NCI-H526 (cell line): ENCODE measurements around the gene EFHD2.
"Not testable (repeated sequence)": the region's sequence is repeated elsewhere in the genome, so short reads cannot be mapped to it uniquely, and the experiment has no call there.

Source experiments
- DNase-seq, 2 experiments: peaks; one replicate each; lab custom pipeline; 2025; lab: John Stamatoyannopoulos, UW

EFHD2 gene

DNA sequence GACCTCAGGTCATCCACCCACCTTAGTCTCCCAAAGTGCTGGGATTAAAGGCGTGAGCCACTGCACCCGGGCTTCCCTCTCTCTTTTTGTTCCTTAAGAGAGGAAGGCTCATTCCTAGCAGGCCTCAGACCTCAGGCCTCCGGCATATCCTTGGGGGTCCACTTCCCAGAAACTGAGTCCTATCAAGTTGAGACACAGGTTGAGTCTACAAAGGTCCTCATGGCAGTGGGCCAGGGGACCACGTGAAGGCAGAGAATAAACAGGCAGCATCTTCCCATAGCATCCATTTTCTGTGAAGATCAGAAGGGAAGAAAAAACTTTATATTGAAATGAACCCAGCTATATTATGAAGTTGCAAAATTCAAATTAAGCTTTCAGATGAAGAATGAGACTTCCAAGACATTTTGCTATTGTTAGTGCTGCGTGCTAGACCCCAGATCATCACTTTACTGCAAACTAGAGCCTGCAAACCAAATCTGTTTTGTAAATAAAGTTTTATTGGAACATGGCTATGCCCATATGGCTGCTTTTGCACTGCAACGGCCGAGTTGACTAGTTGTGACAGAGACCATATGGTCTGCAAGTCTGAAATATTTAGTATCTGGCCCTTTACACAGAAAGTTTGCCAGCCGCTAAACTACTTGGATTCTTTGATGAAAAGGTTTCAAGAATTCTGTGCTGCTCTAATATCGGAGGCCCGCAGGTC is 43.3 kb downstream of the EFHD2 start:
- no peak for DNase-seq

DNA sequence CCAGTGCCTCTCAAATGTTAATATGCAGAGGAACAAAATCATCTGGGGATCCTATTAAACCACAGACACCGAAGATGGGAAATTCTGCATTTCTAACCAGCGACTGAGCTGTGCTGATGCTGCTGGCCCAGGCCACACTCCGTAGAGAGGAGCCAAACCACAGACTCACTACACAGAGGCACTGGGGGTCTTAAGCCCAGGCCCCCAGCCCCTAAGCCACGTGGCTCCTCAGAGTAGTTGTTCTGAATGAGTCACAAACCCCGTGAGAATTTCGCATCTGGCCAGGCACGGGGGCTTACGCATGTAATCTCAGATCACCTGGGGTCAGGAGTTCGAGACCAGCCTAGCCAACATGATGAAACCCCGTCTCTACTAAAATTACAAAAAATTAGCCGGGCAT is 44.0 kb downstream of the EFHD2 start:
- DNase-seq = no peak

DNA sequence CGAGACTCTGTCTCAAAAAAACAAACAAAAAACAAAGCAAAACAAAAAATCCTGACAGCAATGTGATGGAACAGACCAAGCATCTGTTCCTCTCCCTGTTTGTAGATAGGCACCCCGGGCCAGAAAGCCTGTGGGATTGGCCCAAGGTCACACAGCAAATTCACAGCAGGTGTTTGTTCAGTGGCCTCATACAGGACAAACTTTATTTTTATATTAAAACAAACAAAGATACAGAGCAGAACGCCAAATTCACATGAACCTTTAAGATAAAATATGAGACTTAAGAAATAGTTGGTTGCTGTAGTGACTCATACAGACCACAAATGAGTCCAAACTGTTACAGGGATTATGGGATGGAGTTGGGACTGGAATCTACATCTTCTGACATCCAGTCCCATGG is 44.6 kb downstream of the EFHD2 start:
- no peak for DNase-seq

- DNase-seq = peak; percentile 91
Measured at GRCh38 chr1:15455522-15455921, 45.8 kb downstream of the EFHD2 start.

- DNase-seq = no peak
Measured at GRCh38 chr1:15456313-15456954, 46.7 kb downstream of the EFHD2 start, which contains the start of gene CELA2A. Gene CELA2A, plus strand, starts transcription at chr1:15456732. Its CDS starts 22 bp downstream, at chr1:15456754.

GRCh38 chr1:15457585-15457984 is 47.9 kb downstream of the EFHD2 start:
- DNase-seq = no peak

DNA sequence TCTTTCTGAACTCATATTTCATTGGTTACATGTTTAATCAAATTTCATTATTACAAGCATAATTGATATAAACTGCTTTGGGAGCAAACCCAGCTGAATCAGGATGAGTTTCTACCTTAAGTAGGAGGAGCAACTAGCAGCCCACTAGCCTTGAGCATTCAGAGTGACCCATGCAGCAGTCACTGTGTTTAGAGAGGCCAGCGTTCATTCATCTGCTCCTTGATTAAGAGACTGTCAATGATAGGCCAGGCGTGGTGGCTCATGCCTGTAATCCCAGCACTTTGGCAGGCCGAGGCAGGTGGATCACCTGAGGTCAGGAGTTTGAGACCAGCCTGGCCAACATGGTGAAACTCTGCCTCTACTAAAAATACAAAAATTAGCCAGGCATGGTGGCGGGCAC is 48.7 kb downstream of the EFHD2 start:
- not testable (repeated sequence) for DNase-seq

DNA sequence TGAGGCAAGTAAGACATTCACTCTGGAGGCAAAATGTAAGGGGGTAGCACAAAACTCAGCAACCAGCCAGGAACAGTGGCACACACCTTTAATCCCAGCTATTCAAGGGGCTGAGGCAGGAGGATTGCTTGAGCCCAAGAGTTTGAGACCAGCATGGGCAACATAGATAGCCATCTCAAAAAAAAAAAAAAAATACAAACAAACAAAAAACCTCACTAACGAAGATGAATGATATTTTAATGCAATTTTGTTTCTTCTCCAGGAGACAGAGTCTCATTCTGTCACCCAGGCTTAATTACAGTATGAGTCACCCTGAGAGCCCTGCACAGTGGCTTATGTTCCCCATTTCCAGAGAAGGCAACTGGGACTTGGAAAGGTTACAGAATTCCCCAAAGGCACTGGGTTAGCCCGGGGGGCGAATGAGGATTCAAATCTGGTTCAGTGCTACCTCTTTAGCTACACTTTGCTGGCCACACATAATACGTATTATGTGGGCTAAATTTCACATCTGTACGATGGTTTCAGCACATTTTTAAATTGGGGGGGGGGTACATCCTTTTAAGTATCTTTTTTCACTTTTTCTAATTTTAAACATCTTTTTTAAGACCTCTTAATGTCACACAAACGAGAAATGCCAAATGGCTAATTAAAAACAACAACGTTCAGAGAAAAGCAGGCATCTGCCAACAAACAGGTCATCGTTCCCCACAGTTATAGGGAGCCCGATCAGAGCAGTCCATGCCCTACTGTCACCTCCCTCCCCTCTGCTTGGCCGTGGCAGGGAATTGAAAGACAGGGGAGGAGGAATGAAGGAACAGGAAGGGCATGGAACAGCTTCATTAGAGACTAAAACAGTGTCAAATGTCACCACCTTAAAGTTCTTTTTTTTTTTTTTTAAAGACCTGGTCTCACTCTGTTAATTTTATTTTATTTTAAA is 50.4 kb downstream of the EFHD2 start:
- DNase-seq = no peak

- no peak for DNase-seq
Measured at GRCh38 chr1:15460708-15461095, 51.0 kb downstream of the EFHD2 start.

DNA sequence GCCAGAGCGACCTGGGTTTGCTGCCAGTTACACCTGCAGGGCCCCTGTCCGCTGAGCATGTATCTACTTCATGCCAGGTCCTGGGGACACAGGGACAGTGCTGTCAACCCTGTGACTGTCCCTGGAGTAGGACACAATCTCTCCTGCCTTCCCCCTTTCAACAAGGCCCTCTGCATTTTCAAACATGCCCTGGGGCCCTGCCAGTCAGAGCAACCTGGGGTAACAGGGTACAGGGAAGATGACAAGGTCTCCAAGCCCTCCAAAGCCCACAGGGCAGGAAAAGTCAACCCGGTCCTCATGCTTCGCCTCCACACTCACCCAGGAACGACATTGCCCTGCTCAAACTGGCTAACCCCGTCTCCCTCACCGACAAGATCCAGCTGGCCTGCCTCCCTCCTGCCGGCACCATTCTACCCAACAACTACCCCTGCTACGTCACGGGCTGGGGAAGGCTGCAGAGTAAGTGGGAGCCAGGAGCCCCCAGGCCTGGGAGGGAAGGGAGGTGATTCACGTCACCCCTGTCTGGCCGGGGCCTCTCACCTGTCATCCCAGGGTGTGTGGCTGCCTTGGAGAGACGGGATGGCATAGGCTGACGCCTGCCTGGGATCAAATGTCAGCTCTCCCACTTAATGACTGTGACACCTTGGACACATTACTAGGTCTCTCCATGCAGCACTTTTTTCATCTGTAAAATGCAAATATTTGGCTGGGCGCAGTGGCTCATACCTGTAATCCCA is 53.5 kb downstream of the EFHD2 start:
- peak in 1 of 2 experiments; percentile 59 for DNase-seq

DNA sequence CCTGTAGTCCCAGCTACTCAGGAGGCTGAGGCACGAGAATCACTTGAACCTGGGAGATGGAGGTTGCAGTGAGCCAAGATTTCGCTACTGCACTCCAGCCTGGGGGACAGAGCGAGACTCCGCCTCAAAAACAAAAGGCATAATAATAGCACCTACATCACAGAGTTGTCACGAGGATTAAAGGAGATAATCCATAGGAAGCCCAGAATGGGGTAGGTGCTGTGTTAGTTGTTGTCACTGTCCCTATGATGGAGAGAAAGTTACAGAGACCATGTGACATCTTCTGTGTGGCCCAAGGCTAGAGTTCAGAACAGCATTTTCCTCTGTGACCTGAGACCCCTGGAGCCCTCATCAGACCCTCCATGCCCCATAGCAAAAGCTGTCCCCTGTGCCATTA is 54.2 kb downstream of the EFHD2 start:
- DNase-seq = not testable (repeated sequence)

DNA sequence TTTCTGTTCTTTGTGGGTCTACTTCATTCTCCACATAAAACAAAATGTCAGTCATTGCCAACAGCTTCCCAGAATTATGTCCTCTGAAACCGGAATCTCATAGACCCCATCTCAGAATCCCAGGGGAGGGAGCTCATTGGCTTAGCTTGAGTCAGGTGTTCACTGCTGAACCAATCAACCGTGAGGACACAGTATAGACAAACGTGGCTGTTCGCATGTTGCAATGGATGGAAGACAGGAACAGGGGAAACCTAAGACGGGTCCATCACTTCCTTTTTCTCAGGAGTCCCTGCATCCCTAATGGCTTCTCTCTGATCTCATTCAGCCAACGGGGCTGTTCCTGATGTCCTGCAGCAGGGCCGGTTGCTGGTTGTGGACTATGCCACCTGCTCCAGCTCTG is 56.0 kb downstream of the EFHD2 start:
- DNase-seq = no peak

DNA sequence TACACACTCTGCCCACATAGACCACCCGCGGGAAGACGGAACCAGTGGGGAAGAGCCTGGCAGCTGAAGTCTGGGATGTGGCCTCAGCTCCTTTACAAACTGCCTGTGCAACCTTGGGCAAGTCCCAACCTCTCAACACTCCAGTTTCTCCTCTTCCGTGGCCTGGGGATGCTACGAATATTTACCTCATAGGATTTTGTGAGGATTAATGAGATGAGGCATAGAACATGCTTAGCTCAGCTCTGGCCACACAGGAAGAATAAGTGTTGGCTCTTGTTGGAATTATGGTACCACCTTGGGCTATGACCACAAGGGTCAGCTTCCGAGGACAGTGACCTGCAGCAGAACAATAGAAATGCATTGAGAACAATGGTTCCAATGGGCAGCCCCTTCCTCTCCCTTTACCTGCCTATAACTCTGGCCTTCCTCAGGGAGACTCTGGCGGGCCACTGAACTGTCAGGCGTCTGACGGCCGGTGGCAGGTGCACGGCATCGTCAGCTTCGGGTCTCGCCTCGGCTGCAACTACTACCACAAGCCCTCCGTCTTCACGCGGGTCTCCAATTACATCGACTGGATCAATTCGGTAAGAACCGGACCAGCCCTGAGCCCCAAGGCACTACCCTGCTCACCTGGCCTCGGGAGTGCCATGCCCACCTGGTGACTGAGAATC is 57.4 kb downstream of the EFHD2 start:
- not testable (repeated sequence) for DNase-seq

DNA sequence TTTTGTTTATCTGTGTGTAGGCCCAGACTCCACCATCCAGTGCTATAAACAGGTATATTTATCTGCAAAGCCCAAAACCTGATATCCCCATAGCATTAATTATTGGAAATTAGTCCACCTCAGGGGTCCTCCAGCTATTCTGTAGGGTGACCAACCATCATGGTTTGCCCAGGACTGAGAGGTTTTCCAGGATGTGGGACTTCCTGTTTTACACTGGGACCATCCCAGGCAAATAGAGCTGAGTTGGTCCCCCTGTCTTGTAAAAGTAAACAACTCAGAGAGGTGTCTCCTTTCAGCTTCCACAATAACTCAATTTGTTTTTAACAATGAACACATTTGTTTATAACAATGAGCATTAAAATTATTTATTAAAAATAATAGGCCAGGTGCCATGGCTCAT is 58.5 kb downstream of the EFHD2 start:
- DNase-seq = no peak

DNA sequence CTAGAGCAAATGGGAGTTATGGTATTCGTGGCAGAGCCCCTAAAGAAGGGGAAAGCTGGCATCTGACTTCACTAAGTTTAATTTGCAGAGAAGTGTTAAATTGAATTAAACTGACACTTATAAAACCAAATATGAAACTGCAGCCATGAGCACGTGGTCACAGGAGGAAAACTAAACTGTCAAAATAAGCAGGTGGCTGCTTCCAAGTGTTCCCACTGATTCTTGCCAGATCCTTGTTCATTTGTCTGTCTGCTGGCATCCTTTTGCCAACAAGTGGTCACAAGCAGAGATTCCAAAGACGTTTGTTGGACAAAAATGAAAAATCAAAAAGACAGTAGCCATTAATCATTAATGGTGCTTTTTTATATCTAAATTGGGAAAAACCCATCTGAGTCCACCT is 59.7 kb downstream of the EFHD2 start:
- no peak for DNase-seq

DNA sequence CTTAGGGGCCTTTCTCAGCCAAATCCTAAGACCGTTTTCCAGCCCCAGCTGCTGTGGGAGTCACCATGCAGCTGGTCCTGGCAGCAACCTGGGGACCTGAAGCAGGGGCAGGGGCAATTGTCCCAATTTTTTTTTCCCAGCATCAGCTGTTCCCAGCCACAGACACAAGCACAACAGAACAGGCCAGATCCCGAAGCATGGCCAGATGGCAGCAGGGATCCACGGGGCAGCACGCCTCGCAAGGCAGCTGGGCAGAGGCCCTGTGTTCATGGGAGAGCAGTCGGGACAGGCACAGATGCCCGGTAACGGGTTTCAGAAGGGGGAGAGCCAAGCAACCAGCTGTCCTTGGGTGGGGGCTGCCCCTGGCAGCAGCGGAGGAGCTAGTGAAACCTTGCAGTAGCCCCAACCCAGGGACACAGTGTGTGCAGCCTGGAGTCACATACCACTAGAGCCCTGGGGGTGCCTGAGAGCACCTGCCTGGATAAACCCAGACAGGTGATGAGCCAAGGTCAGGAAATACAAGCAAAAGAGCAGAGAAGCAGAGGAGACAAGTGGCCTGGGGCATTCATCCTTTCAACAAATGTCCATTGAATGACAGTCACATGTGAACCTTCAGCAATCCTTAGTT is 60.2 kb downstream of the EFHD2 start:
- DNase-seq = not testable (repeated sequence)

DNA sequence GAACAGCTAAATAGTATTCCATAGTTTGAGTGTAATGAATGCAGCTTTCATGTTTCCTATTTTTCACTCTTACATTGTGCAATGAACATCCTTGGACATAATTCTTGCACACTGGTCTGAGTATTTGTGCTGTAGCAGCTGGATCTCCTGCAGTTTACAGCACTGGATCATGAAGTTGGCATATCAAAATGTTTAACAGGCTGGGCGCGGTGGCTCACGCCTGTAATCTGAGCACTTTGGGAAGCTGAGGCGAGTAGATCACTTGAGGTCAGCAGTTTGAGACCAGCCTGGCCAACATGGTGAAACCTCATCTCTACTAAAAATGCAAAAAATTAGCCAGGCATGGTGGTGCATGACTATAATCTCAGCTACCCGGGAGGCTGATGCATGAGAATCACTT is 61.4 kb downstream of the EFHD2 start:
- not testable (repeated sequence) for DNase-seq

DNA sequence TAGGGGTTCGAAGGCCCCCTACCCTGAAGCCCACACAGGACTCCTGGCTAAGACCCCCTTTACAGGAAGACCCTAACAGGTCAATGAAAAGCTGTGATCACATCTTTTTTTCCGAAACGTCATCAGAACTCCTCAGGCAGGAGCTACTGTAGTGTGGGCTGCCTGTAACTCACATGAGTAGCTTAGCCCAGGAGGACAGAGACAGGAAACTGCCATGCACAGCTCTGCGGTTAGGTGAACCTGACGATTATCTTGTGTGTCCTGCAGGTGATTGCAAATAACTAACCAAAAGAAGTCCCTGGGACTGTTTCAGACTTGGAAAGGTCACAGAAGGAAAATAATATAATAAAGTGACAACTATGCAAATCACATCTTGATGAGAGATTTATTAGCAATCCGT is 62.0 kb downstream of the EFHD2 start:
- DNase-seq = peak; percentile 67 to 79

DNA sequence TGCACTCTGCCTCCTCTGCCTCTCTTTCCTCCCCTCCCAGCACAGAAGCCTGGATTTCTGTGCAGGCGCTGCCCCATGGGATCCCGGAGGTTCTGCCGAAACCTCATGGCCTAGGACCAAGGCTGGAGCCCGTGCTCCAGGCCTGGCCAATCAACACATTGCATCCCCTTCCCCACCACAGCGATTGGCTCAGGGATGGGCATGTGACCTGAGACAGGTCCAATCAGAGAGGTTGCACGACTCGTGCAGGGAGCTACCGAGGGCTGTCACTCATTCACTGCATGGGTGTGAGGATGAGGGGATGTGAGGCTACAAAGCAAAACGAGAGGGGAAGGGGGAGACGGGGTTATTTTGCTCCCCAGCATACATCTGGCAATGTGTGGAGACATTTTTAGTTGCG is 62.9 kb downstream of the EFHD2 start:
- no peak for DNase-seq

- DNase-seq = no peak
Measured at GRCh38 chr1:15475752-15476314, 66.1 kb downstream of the EFHD2 start, which contains the start of gene CELA2B. Gene CELA2B, plus strand, starts transcription at chr1:15476104. Its CDS starts 22 bp downstream, at chr1:15476126.
